Sigmoid colon (tissue), 4 donors: ENCODE data around the gene NUMA1.

Experiments used
- CTCF ChIP-seq, 4 experiments: fragments of 450-650 bp in 3 of 4; fragments of 200-600 bp in 1 of 4; IDR thresholded peaks; one replicate each; pipeline ENCODE4 v1.5.1; 2016 to 2019; ENCODE audit warnings: antibody characterized with exemption in 4 of 4, mild to moderate bottlenecking in 3 of 4, moderate library complexity in 2 of 4
- POLR2A ChIP-seq, 2 donors: fragments of 450-650 bp; IDR thresholded peaks; one replicate each; pipeline ENCODE4 v1.6.1; 2016; ENCODE audit warnings: antibody characterized with exemption in 2 of 2, mild to moderate bottlenecking in 2 of 2, moderate library complexity in 2 of 2
- POLR2AphosphoS5 ChIP-seq, 4 donors: sonication (generic); formaldehyde crosslinking; IDR thresholded peaks; one replicate each; pipeline ENCODE4 v1.6.1; 2017; ENCODE audit warnings: antibody characterized with exemption in 4 of 4

GRCh38 chr11:72067676-72068075, 12.7 kb downstream of the NUMA1 start:
- no peak for TF ChIP-seq CTCF (IDR thresholded peaks at IDR 0.05)
- no peak for TF ChIP-seq POLR2A (IDR thresholded peaks at IDR 0.05)
- no peak for TF ChIP-seq POLR2AphosphoS5 (IDR thresholded peaks at IDR 0.05)
